Measurements from ENCODE around the gene ADIPOR2. TPM values are rescaled to one million over a fixed set of nuclear protein-coding genes. Genes with fewer than 3 reads are reported as not detected.
"Not testable (repeated sequence)": the region's sequence is repeated elsewhere in the genome, so short reads cannot be mapped to it uniquely, and the experiment has no call there.

The ADIPOR2 gene
- total RNA-seq, 1 donor from 2014 or later, result 22.7 TPM

- H3K27me3 ChIP-seq (ENCODE audit: control insufficient read depth, insufficient read depth, low read length); H3K4me3 ChIP-seq (ENCODE audit: low read depth, low read length); DNase-seq (ENCODE audit: low read depth); H3K36me3 ChIP-seq (ENCODE audit: control insufficient read depth, insufficient read depth, low read length): not testable (repeated sequence)
Measured at GRCh38 chr12:1713783-1714348, 23.0 kb downstream of the ADIPOR2 start.

DNA sequence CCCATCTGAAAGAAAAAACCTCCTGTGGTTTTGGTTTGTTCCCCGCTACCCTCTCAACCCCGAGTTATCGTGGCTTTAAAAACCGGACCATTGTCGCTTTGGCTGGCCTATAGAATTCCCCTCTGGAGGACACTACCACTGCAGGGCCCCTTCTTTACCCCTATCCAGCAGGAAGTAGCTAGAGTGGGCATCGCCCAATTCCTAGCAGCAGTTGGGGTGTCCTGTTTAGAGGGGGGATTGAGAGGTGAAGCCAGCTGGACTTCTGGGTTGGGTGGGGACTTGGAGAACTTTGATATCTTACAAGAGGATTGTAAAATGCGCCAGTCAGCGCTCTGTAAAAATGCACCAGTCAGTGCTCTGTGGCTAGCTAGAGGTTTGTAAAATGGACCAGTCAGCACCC, 24.6 kb downstream of the ADIPOR2 start:
- not testable (repeated sequence) for H3K36me3 ChIP-seq (ENCODE audit: control insufficient read depth, insufficient read depth, low read length); H3K4me3 ChIP-seq (ENCODE audit: low read depth, low read length); DNase-seq (ENCODE audit: low read depth); H3K27me3 ChIP-seq (ENCODE audit: control insufficient read depth, insufficient read depth, low read length)

GRCh38 chr12:1716215-1716862, 25.5 kb downstream of the ADIPOR2 start:
- Histone ChIP-seq H3K27me3 (ENCODE audit: control insufficient read depth, insufficient read depth, low read length) (no peaks in the 10 kb centered on the region), H3K4me3 (ENCODE audit: low read depth, low read length) (no peak overlapping the region), H3K36me3 (ENCODE audit: control insufficient read depth, insufficient read depth, low read length) (no peaks in the 10 kb centered on the region)
- no peak for DNase-seq (ENCODE audit: low read depth)
- TF ChIP-seq, protein P1, sequence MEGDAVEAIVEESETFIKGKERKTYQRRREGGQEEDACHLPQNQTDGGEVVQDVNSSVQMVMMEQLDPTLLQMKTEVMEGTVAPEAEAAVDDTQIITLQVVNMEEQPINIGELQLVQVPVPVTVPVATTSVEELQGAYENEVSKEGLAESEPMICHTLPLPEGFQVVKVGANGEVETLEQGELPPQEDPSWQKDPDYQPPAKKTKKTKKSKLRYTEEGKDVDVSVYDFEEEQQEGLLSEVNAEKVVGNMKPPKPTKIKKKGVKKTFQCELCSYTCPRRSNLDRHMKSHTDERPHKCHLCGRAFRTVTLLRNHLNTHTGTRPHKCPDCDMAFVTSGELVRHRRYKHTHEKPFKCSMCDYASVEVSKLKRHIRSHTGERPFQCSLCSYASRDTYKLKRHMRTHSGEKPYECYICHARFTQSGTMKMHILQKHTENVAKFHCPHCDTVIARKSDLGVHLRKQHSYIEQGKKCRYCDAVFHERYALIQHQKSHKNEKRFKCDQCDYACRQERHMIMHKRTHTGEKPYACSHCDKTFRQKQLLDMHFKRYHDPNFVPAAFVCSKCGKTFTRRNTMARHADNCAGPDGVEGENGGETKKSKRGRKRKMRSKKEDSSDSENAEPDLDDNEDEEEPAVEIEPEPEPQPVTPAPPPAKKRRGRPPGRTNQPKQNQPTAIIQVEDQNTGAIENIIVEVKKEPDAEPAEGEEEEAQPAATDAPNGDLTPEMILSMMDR (IDR thresholded peaks at IDR 0.05; ENCODE audit: insufficient read depth, low read length, poor library complexity, severe bottlenecking), result no peak

DNA sequence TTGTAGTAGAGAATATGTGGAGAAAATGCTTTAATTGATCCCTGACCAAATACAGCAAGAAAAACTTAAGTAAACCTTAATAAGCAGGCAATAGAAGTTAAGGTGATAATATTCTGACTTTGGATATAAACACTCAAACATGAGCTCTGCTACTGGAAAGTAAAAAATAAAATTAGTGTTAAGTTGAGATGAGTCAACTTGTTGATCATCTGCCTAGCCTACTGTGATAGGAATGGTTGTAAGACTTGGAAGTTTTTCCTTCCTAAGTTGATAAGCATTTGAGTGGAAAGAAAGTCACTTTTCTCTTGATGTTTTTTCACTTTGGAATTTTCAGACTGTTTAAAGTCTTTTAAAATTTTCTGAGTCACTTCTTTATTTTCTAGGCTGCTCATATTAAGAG, 26.0 kb downstream of the ADIPOR2 start:
- H3K27me3 ChIP-seq (ENCODE audit: control insufficient read depth, insufficient read depth, low read length), result no peaks in the 10 kb centered on the region
- TF ChIP-seq, protein P1 (IDR thresholded peaks at IDR 0.05; ENCODE audit: insufficient read depth, low read length, poor library complexity, severe bottlenecking), result no peak
- H3K36me3 ChIP-seq (ENCODE audit: control insufficient read depth, insufficient read depth, low read length), result no peaks in the 10 kb centered on the region
- H3K4me3 ChIP-seq (ENCODE audit: low read depth, low read length), result no peak overlapping the region
- no peak for DNase-seq (ENCODE audit: low read depth)

DNA sequence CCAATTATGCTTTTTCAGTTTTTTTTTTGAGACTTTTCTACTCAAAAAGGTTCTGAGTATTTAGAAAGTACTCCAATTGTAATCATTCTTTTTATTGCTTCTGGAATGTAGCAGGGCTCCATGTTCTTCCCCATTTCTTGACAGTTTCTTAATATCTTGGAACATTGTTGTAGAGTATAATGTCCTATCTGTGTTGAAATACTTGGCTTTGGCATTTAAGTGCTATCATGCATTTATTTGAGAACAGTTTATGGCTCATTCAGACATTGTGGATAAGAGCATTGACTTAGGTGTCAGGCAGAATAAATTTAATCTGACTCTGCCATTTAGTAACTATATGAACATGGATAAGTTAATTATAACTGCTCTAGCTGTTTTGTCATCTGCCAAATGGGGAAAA, 28.3 kb downstream of the ADIPOR2 start:
- no peaks in the 10 kb centered on the region for H3K27me3 ChIP-seq (ENCODE audit: control insufficient read depth, insufficient read depth, low read length)
- DNase-seq (ENCODE audit: low read depth), result no peak
- no peak overlapping the region for H3K4me3 ChIP-seq (ENCODE audit: low read depth, low read length)
- TF ChIP-seq, protein P1 (IDR thresholded peaks at IDR 0.05; ENCODE audit: insufficient read depth, low read length, poor library complexity, severe bottlenecking), result no peak
- H3K36me3 ChIP-seq (ENCODE audit: control insufficient read depth, insufficient read depth, low read length), result no peaks in the 10 kb centered on the region

DNA sequence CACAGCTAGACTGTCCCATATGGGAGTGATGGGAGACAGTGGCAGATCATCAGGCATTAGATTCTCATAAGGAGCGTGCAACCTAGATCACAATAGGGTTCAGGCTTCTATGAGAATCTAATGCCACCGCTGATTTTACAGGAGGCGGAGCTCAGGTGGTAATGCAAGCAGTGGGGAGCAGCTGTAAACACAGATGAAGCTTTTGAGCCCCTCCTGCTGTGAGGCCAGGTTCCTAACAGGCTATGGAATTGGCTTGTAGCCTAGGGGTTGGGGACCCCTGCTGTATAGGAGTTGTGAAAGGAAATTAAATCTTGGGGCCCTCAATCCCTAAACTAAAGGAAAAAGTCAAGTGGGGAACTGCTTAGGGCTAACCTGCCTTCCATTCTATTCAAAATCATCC, 29.6 kb downstream of the ADIPOR2 start:
- Histone ChIP-seq H3K27me3 (ENCODE audit: control insufficient read depth, insufficient read depth, low read length) (no peaks in the 10 kb centered on the region), H3K36me3 (ENCODE audit: control insufficient read depth, insufficient read depth, low read length) (no peaks in the 10 kb centered on the region), H3K4me3 (ENCODE audit: low read depth, low read length) (no peak overlapping the region)
- no peak for DNase-seq (ENCODE audit: low read depth)
- TF ChIP-seq, protein P1 (IDR thresholded peaks at IDR 0.05; ENCODE audit: insufficient read depth, low read length, poor library complexity, severe bottlenecking), result no peak

GRCh38 chr12:1723721-1724120, 32.9 kb downstream of the ADIPOR2 start:
- Histone ChIP-seq H3K36me3 (ENCODE audit: control insufficient read depth, insufficient read depth, low read length) (no peaks in the 10 kb centered on the region), H3K27me3 (ENCODE audit: control insufficient read depth, insufficient read depth, low read length) (no peaks in the 10 kb centered on the region), H3K4me3 (ENCODE audit: low read depth, low read length) (no peak overlapping the region)
- TF ChIP-seq, protein P1 (IDR thresholded peaks at IDR 0.05; ENCODE audit: insufficient read depth, low read length, poor library complexity, severe bottlenecking), result no peak
- no peak for DNase-seq (ENCODE audit: low read depth)
